OCI-LY3 (cell line): ENCODE results near the gene MTIF3.

Experiments used
- CTCF ChIP-seq: fragments of 200-600, 300-600 bp; sonication (generic); IDR thresholded peaks from 2 replicates; pipeline ENCODE4 v1.5.1; 2014; ENCODE audit warnings: antibody characterized with exemption, low read length, low read depth
- EZH2phosphoT487 ChIP-seq: fragments of 200-600 bp; shearing (Covaris generic); IDR thresholded peaks from 2 replicates; pipeline ENCODE4 v1.6.1; 2018; ENCODE audit warnings: antibody characterized with exemption, mixed run types, low read depth

- TF ChIP-seq CTCF = no peak
- TF ChIP-seq EZH2phosphoT487 = no peak
Measured at GRCh38 chr13:27389891-27390290, 60.5 kb downstream of the MTIF3 start.
